HepG2 (cell line): Measurements from ENCODE around the gene IRX5.

Experiments
- CBX2 ChIP-seq, 2 experiments: fragments of 200-600 bp in 1 of 2; sonication (generic); formaldehyde crosslinking in 1 of 2; IDR thresholded peaks; 2 replicates each; pipeline versions ENCODE4 v1.7.0 to v1.8.1; 2018 to 2022; ENCODE audit warnings: low read depth in 2 of 2, low read length in 1 of 2, mild to moderate bottlenecking in 1 of 2, missing genetic modification reagents in 1 of 2
- CHD4 ChIP-seq: fragments of 200-600 bp; sonication (generic); IDR thresholded peaks from 2 replicates; pipeline ENCODE4 v1.7.0; 2017; ENCODE audit warnings: mild to moderate bottlenecking, low read length, borderline replicate concordance
- CTCF ChIP-seq: sonication (generic); formaldehyde crosslinking; IDR thresholded peaks from 2 replicates; pipeline ENCODE4 v1.5.0; 2020; ENCODE audit warnings: mild to moderate bottlenecking, missing genetic modification reagents, moderate library complexity
- E2F1 ChIP-seq: sonication (generic); formaldehyde crosslinking; IDR thresholded peaks from 2 replicates; pipeline ENCODE4 v1.5.0; 2020; ENCODE audit warnings: missing genetic modification reagents
- HDAC2 ChIP-seq: sonication (generic); formaldehyde crosslinking; IDR thresholded peaks from 2 replicates; pipeline ENCODE4 v1.4.0; 2020; ENCODE audit warnings: missing genetic modification reagents
- KDM1A ChIP-seq: IDR thresholded peaks from 2 replicates; pipeline ENCODE4 v1.6.1; 2016; ENCODE audit warnings: missing compliant biosample characterization
- POLR2A ChIP-seq, 2 experiments: IDR thresholded peaks; 2 replicates each; pipeline ENCODE4 v1.6.1; 2011; ENCODE audit warnings: low read depth in 2 of 2, low read length in 2 of 2, mild to moderate bottlenecking in 1 of 2, moderate library complexity in 1 of 2; ENCODE audit not compliant: insufficient read depth in 1 of 2
- RAD21 ChIP-seq: fragments of 450-650 bp; formaldehyde crosslinking; IDR thresholded peaks from 2 replicates; pipeline ENCODE4 v1.5.0; 2020; ENCODE audit warnings: mild to moderate bottlenecking
- ZBTB7A ChIP-seq: sonication (generic); formaldehyde crosslinking; IDR thresholded peaks from 2 replicates; pipeline ENCODE4 v1.8.0; 2022; ENCODE audit warnings: mild to moderate bottlenecking, missing genetic modification reagents
- TF ChIP-seq, protein P1 (sequence below): IDR thresholded peaks from 2 replicates; pipeline ENCODE4 v1.6.1; 2012; ENCODE audit warnings: inconsistent platforms

DNA sequence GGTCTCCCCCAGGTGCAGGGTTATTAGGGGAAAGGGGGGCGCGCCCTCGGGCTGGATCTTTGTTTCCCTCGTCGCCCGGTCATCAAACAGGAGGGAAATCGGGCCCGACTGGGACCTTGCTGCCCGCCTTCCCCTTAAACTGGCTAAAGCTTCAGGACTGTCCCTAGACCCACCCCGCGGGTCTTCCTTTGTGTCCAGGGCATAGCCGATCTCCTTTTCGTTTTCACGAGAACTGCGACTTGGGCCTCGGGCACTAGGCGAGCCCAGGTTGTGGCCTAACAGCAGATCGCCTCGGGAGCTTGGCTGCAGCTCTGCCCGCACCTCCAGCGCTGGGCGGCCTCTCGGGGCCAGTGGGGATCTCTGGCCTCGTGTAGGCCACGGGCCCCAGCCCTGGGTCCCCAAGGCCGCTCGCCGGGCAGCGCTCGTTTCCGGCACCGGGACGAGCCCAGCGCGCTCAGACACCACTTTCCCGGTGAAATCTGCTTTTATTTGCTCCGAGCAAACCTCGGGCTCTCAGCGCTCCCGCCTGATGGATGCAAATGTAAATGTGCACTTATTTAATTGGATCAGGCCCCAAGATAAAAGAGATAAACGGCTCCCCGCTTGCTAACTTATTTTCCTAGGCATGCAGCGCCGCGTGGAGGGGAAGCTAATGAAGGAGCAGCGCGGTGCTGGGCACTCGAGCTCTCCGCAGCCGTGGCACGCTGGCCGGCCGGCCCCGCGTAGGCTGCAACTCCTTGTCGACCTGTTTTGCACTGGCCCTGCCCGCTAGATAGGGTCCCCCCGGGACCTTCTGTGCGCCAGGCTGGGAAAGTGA, 7.8 kb downstream of the IRX5 start:
- peak; percentile 92; the same call in 1 of the 2 replicates for TF ChIP-seq CBX2 (IDR thresholded peaks at IDR 0.05; ENCODE audit: low read depth, low read length)
- TF ChIP-seq CBX2 (CRISPR knock-in tag; IDR thresholded peaks at IDR 0.05; ENCODE audit: low read depth), result no peak
- no peak for TF ChIP-seq CHD4
- TF ChIP-seq POLR2A (IDR thresholded peaks at IDR 0.05; ENCODE audit: insufficient read depth in 1 of 2, low read depth in 2 of 2, low read length in 2 of 2), result no peak
- no peak for TF ChIP-seq KDM1A (CRISPR knock-in tag)
- no peak for TF ChIP-seq RAD21 (CRISPR knock-in tag)
- TF ChIP-seq HDAC2, result no peak
- TF ChIP-seq, protein P1, sequence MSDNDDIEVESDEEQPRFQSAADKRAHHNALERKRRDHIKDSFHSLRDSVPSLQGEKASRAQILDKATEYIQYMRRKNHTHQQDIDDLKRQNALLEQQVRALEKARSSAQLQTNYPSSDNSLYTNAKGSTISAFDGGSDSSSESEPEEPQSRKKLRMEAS, result no peak
- TF ChIP-seq E2F1 (CRISPR knock-in tag), result no peak
- TF ChIP-seq ZBTB7A (CRISPR knock-in tag), result no peak
- TF ChIP-seq CTCF (CRISPR knock-in tag), result no peak
